Sigmoid colon (tissue), 7 donors: ENCODE measurements around the gene ERP44. TPM values are rescaled to one million over a fixed set of nuclear protein-coding genes. Genes with fewer than 3 reads are reported as not detected.

Experiments used
- DNase-seq: peaks from one replicate; pipeline ENCODE4 v3.0.0-alpha.2; 2019
- H3K27ac ChIP-seq, 4 donors: fragments of 200-600 bp; sonication (generic); one replicate each; pipeline ENCODE4 v1.5.1; 2016 to 2019; ENCODE audit warnings: mild to moderate bottlenecking in 1 of 4
- H3K27me3 ChIP-seq, 3 donors: fragments of 200-600 bp; sonication (generic); one replicate each; pipeline ENCODE4 v1.5.1; 2019; ENCODE audit warnings: mild to moderate bottlenecking in 1 of 3
- H3K36me3 ChIP-seq, 4 donors: fragments of 200-600 bp; sonication (generic); one replicate each; pipeline ENCODE4 v1.5.1; 2016 to 2019
- H3K4me1 ChIP-seq, 4 donors: fragments of 200-600 bp; sonication (generic); one replicate each; pipeline ENCODE4 v1.5.1; 2017 to 2019
- H3K4me3 ChIP-seq, 4 donors: fragments of 200-600 bp; sonication (generic); one replicate each; pipeline ENCODE4 v1.5.1; 2017 to 2019; ENCODE audit warnings: mild to moderate bottlenecking in 2 of 4, moderate library complexity in 1 of 4
- H3K9me3 ChIP-seq, 4 donors: fragments of 200-600 bp in 3 of 4; sonication (generic) in 3 of 4; one replicate each; pipeline versions ENCODE4 v1.5.1 to v1.6.1; 2013 to 2019
- CTCF ChIP-seq, 4 experiments: fragments of 450-650 bp in 3 of 4; fragments of 200-600 bp in 1 of 4; IDR thresholded peaks; one replicate each; pipeline ENCODE4 v1.5.1; 2016 to 2019; ENCODE audit warnings: antibody characterized with exemption in 4 of 4, mild to moderate bottlenecking in 3 of 4, moderate library complexity in 2 of 4
- EP300 ChIP-seq, 4 donors: sonication (generic); formaldehyde crosslinking; IDR thresholded peaks; one replicate each; pipeline ENCODE4 v1.6.1; 2017; ENCODE audit warnings: antibody characterized with exemption in 4 of 4
- POLR2A ChIP-seq, 2 donors: fragments of 450-650 bp; IDR thresholded peaks; one replicate each; pipeline ENCODE4 v1.6.1; 2016; ENCODE audit warnings: antibody characterized with exemption in 2 of 2, mild to moderate bottlenecking in 2 of 2, moderate library complexity in 2 of 2
- POLR2AphosphoS5 ChIP-seq, 4 donors: sonication (generic); formaldehyde crosslinking; IDR thresholded peaks; one replicate each; pipeline ENCODE4 v1.6.1; 2017; ENCODE audit warnings: antibody characterized with exemption in 4 of 4
- WGBS, 2 donors: extraction: QIAGEN DNeasy Blood & Tissue Kit; methylation state at CpG; one replicate each; pipeline ENCODE4 v1.1.7; 2013; 5-methylcytosine and 5-hydroxymethylcytosine counted together
- intact Hi-C: fragments of 100-400 bp; cut with DNase I; formaldehyde crosslinking; loops from one replicate; pipeline ENCODE4 v1.15.1; 2023
- polyA plus RNA-seq, 3 donors: library from polyadenylated mRNA; stranded (reverse); fragments of 200-250 nt; gene quantifications; one replicate each; pipeline ENCODE4 v1.2.3, GENCODE V29; 2013
- total RNA-seq, 4 donors: library from RNA; depleted of rRNA; stranded (reverse); fragments of >200 nt; gene quantifications; one replicate each; pipeline ENCODE4 v1.1.0, GENCODE V29; 2016
- donor health status: healthy with polysubstance abuse.
- donor health status: Bipolar disorder and iron deficiency.
- donor health status: healthy.

ERP44 gene
- total and polyA plus RNA-seq, 7 donors = 6.6 to 22.1 (median 11.9) TPM

GRCh38 chr9:99967457-99967856 lies 131.3 kb downstream of the ERP44 start:
- peaks cover 0 to 7% (median 0%) of the 10 kb centered on the region in 4 donors for H3K4me1 ChIP-seq
- intact Hi-C loops = no loop called here
- H3K27ac ChIP-seq = no peak overlapping the region
- WGBS, 2 donors = 93 to 97% methylated on average over 2 of the region's 2 CpGs
- no peaks in the 10 kb centered on the region for H3K9me3 ChIP-seq
- TF ChIP-seq POLR2AphosphoS5 (IDR thresholded peaks at IDR 0.05) (no peak), EP300 (IDR thresholded peaks at IDR 0.05) (no peak), POLR2A (IDR thresholded peaks at IDR 0.05) (no peak), CTCF (IDR thresholded peaks at IDR 0.05) (no peak)
- H3K36me3 ChIP-seq = peaks cover 0 to 42% (median 15%) of the 10 kb centered on the region in 4 donors
- no peaks in the 10 kb centered on the region for H3K27me3 ChIP-seq
- no peak overlapping the region for H3K4me3 ChIP-seq
- no peak for DNase-seq

DNA sequence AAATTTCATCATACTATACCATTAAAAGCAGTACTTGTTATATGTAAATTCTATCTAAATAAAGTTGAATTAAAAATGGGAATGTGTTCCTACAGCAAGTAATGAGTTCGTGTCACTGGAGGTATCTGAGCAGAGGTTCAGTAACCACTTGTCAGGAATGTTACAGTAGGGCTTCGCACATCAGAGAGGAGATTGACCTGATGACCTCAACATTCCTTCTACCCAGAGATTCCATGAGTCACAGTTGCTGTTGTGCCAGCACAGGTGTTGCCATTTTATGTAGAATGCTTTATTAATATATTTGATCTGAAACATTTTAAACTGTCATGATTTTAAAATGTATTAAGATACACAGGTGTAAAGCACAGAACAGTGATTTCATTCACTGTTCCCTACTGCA lies 132.1 kb downstream of the ERP44 start:
- WGBS, 2 donors = 90 to 91% methylated on average over 2 of the region's 2 CpGs
- Histone ChIP-seq H3K27me3 (no peaks in the 10 kb centered on the region), H3K36me3 (peaks cover 0 to 44% (median 15%) of the 10 kb centered on the region in 4 donors), H3K9me3 (no peaks in the 10 kb centered on the region), H3K27ac (no peak overlapping the region), H3K4me1 (peaks cover 0 to 7% (median 0%) of the 10 kb centered on the region in 4 donors), H3K4me3 (no peak overlapping the region)
- TF ChIP-seq POLR2A (IDR thresholded peaks at IDR 0.05) (no peak), POLR2AphosphoS5 (IDR thresholded peaks at IDR 0.05) (no peak), CTCF (IDR thresholded peaks at IDR 0.05) (no peak), EP300 (IDR thresholded peaks at IDR 0.05) (no peak)
- intact Hi-C loops = no loop called here
- DNase-seq = no peak

DNA sequence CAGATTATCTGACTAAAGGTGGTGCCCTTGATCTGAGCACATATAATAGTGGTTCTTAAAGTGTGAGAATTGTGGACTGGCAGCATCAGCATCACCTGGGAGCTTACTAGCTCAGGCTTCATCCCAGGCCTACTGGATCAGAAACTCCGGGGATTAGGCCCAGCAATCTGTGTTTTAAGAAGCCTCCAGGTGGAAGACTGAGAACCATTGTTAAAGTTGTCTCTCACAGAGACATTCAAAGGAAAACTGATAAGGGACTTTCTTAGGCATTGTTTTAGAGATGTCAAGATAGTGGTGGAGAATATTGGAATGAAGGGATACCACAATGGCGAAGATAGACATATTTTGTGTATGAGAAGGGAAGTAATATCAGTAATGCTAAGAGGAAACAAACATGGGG lies 132.8 kb downstream of the ERP44 start:
- peaks cover 1 to 51% (median 19%) of the 10 kb centered on the region in 4 donors for H3K36me3 ChIP-seq
- no peak overlapping the region for H3K27ac ChIP-seq
- H3K4me3 ChIP-seq = no peak overlapping the region
- no peaks in the 10 kb centered on the region for H3K9me3 ChIP-seq
- 96 to 97% methylated on average over 2 of the region's 2 CpGs for WGBS, 2 donors
- intact Hi-C loops = no loop called here
- no peak for DNase-seq
- TF ChIP-seq EP300 (IDR thresholded peaks at IDR 0.05) = no peak
- TF ChIP-seq POLR2A (IDR thresholded peaks at IDR 0.05) = no peak
- TF ChIP-seq CTCF (IDR thresholded peaks at IDR 0.05) = no peak
- TF ChIP-seq POLR2AphosphoS5 (IDR thresholded peaks at IDR 0.05) = no peak
- peaks cover 0 to 7% (median 0%) of the 10 kb centered on the region in 4 donors for H3K4me1 ChIP-seq
- H3K27me3 ChIP-seq = no peaks in the 10 kb centered on the region

DNA sequence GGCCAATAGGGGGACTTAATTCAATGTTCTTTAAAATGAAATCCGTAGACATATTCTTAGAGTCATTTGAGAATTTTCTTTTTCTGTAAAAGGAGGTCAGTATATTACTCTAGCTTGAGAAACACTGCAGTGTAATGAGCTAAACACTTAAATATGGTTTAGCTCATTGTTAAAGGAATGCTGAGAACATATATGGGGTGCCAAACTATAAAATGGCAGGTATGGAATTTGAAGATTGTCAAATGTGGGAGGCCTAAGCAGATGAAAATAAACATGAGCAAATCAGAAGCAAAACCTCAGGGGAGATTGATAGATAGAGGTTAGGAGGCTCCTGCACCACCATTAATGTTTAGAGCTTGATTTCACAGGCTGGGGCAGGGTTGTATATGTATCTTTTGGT lies 134.5 kb downstream of the ERP44 start:
- no peak for TF ChIP-seq EP300 (IDR thresholded peaks at IDR 0.05)
- TF ChIP-seq POLR2AphosphoS5 (IDR thresholded peaks at IDR 0.05) = no peak
- no peak for TF ChIP-seq CTCF (IDR thresholded peaks at IDR 0.05)
- no peak for TF ChIP-seq POLR2A (IDR thresholded peaks at IDR 0.05)
- WGBS, 2 donors = 96 to 98% methylated on average over 1 of the region's 1 CpG
- DNase-seq = no peak
- H3K36me3 ChIP-seq = peaks cover 6 to 42% (median 20%) of the 10 kb centered on the region in 4 donors
- peaks cover 0 to 7% (median 0%) of the 10 kb centered on the region in 4 donors for H3K4me1 ChIP-seq
- intact Hi-C loops = no loop called here
- no peak overlapping the region for H3K4me3 ChIP-seq
- H3K27ac ChIP-seq = no peak overlapping the region
- no peaks in the 10 kb centered on the region for H3K27me3 ChIP-seq
- no peaks in the 10 kb centered on the region for H3K9me3 ChIP-seq

- intact Hi-C loops = no loop called here
- peaks cover 6 to 33% (median 12%) of the 10 kb centered on the region in 4 donors for H3K36me3 ChIP-seq
- H3K27me3 ChIP-seq = no peaks in the 10 kb centered on the region
- 95% methylated on average over 1 of the region's 1 CpG for WGBS, 2 donors
- no peak overlapping the region for H3K4me3 ChIP-seq
- H3K9me3 ChIP-seq = no peaks in the 10 kb centered on the region
- peaks cover 0 to 7% (median 0%) of the 10 kb centered on the region in 4 donors for H3K4me1 ChIP-seq
- no peak for DNase-seq
- TF ChIP-seq CTCF (IDR thresholded peaks at IDR 0.05) = no peak
- TF ChIP-seq EP300 (IDR thresholded peaks at IDR 0.05) = no peak
- no peak overlapping the region for H3K27ac ChIP-seq
These were observed 136.0 kb downstream of the ERP44 start for GRCh38 chr9:99962680-99963261.
